Panc1 (cell line): ENCODE data around the gene C1orf159.

Source experiments
- POLR2AphosphoS5 ChIP-seq: IDR thresholded peaks from 2 replicates; pipeline ENCODE4 v1.6.1; 2012; ENCODE audit warnings: mild to moderate bottlenecking, low read depth, low read length, moderate library complexity
- TCF7L2 ChIP-seq: IDR thresholded peaks from 2 replicates; pipeline ENCODE4 v1.6.1; 2011; ENCODE audit warnings: mild to moderate bottlenecking, low read depth, low read length, inconsistent platforms
- TF ChIP-seq, protein P1 (sequence below): fragments of 450-650 bp; IDR thresholded peaks from 2 replicates; pipeline ENCODE4 v1.5.1; 2017; ENCODE audit warnings: mild to moderate bottlenecking
- TF ChIP-seq, protein P2 (sequence below), 2 experiments: IDR thresholded peaks; 2 replicates each; pipeline ENCODE4 v1.6.1; 2011 to 2012; ENCODE audit warnings: low read depth in 2 of 2, control low read depth in 1 of 2, low read length in 1 of 2, mild to moderate bottlenecking in 1 of 2, moderate library complexity in 1 of 2; ENCODE audit not compliant: insufficient read depth in 1 of 2

DNA sequence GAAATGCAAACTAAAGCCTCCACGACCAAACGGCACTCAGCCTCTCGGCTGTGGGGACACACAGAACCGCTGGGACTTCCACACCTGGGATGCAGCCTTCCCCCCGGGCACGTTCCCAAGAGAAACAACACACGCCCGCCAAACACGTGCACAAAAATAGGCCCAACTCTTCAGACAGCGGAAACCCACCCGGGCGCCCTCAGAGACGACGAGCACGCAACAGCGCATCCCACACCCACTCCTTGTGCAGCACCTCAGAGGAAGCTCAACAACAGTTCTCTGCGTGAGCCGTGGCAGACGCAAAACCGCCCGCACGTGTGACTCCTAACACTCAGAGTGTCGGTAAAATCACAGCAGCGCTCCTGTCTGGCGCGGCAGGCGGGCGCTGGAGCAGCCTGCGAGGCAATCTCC lies 5.3 kb downstream of the C1orf159 start:
- no peak for TF ChIP-seq TCF7L2
- TF ChIP-seq, protein P1, sequence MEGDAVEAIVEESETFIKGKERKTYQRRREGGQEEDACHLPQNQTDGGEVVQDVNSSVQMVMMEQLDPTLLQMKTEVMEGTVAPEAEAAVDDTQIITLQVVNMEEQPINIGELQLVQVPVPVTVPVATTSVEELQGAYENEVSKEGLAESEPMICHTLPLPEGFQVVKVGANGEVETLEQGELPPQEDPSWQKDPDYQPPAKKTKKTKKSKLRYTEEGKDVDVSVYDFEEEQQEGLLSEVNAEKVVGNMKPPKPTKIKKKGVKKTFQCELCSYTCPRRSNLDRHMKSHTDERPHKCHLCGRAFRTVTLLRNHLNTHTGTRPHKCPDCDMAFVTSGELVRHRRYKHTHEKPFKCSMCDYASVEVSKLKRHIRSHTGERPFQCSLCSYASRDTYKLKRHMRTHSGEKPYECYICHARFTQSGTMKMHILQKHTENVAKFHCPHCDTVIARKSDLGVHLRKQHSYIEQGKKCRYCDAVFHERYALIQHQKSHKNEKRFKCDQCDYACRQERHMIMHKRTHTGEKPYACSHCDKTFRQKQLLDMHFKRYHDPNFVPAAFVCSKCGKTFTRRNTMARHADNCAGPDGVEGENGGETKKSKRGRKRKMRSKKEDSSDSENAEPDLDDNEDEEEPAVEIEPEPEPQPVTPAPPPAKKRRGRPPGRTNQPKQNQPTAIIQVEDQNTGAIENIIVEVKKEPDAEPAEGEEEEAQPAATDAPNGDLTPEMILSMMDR = no peak
- no peak for TF ChIP-seq POLR2AphosphoS5
- TF ChIP-seq, protein P2, sequence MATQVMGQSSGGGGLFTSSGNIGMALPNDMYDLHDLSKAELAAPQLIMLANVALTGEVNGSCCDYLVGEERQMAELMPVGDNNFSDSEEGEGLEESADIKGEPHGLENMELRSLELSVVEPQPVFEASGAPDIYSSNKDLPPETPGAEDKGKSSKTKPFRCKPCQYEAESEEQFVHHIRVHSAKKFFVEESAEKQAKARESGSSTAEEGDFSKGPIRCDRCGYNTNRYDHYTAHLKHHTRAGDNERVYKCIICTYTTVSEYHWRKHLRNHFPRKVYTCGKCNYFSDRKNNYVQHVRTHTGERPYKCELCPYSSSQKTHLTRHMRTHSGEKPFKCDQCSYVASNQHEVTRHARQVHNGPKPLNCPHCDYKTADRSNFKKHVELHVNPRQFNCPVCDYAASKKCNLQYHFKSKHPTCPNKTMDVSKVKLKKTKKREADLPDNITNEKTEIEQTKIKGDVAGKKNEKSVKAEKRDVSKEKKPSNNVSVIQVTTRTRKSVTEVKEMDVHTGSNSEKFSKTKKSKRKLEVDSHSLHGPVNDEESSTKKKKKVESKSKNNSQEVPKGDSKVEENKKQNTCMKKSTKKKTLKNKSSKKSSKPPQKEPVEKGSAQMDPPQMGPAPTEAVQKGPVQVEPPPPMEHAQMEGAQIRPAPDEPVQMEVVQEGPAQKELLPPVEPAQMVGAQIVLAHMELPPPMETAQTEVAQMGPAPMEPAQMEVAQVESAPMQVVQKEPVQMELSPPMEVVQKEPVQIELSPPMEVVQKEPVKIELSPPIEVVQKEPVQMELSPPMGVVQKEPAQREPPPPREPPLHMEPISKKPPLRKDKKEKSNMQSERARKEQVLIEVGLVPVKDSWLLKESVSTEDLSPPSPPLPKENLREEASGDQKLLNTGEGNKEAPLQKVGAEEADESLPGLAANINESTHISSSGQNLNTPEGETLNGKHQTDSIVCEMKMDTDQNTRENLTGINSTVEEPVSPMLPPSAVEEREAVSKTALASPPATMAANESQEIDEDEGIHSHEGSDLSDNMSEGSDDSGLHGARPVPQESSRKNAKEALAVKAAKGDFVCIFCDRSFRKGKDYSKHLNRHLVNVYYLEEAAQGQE (IDR thresholded peaks at IDR 0.05; ENCODE audit: insufficient read depth in 1 of 2, low read depth in 2 of 2, low read length in 1 of 2) = no peak
